NT2/D1 (cell line): ENCODE data around the gene STAG3.
"Not testable (repeated sequence)": the region's sequence is repeated elsewhere in the genome, so short reads cannot be mapped to it uniquely, and the experiment has no call there.

Experiments used
- SUZ12 ChIP-seq: IDR thresholded peaks from 2 replicates; pipeline ENCODE4 v1.6.1; 2011; ENCODE audit not compliant: insufficient read length, insufficient read depth; ENCODE audit errors: extremely low read depth
- YY1 ChIP-seq: IDR thresholded peaks from 2 replicates; pipeline ENCODE4 v1.6.1; 2011; ENCODE audit not compliant: insufficient read length, insufficient read depth
- ZNF274 ChIP-seq: IDR thresholded peaks from 2 replicates; pipeline ENCODE4 v1.6.1; 2011; ENCODE audit warnings: mild to moderate bottlenecking, low read depth, low read length

- not testable (repeated sequence) for TF ChIP-seq YY1, ZNF274, SUZ12
Measured at GRCh38 chr7:100146350-100146749, 31.4 kb upstream of the STAG3 start.
